HG03342 (cell line): ENCODE data around the gene GJB5.

Source experiments
- ATAC-seq: cut with Tn5 transposase; IDR thresholded peaks from one replicate; pipeline ENCODE4 v1.9.1; 2021; ENCODE audit warnings: mild to moderate bottlenecking, moderate library complexity; ENCODE audit not compliant: unreplicated experiment

GJB5 gene

GRCh38 chr1:34792868-34793727 lies 38.3 kb downstream of the GJB5 start, which contains the start of gene GJA4:
Gene GJA4, plus strand, starts transcription at chr1:34792999. Its CDS starts 1,215 bp downstream, at chr1:34794214.
- ATAC-seq = no peak

- no peak for ATAC-seq
Observed at GRCh38 chr1:34794001-34794789, 39.3 kb downstream of the GJB5 start.

- no peak for ATAC-seq
Observed at GRCh38 chr1:34794790-34795180, 39.9 kb downstream of the GJB5 start.

- ATAC-seq = no peak
Observed at GRCh38 chr1:34795916-34796315, 41.1 kb downstream of the GJB5 start.

GRCh38 chr1:34796990-34797389 lies 42.1 kb downstream of the GJB5 start:
- no peak for ATAC-seq

- ATAC-seq = no peak
Observed at GRCh38 chr1:34800214-34800613, 45.4 kb downstream of the GJB5 start.

- no peak for ATAC-seq
Observed at GRCh38 chr1:34803770-34804169, 48.9 kb downstream of the GJB5 start.

GRCh38 chr1:34806396-34806795 lies 51.5 kb downstream of the GJB5 start:
- no peak for ATAC-seq
